ENCODE results near the gene ELAVL3.

DNA sequence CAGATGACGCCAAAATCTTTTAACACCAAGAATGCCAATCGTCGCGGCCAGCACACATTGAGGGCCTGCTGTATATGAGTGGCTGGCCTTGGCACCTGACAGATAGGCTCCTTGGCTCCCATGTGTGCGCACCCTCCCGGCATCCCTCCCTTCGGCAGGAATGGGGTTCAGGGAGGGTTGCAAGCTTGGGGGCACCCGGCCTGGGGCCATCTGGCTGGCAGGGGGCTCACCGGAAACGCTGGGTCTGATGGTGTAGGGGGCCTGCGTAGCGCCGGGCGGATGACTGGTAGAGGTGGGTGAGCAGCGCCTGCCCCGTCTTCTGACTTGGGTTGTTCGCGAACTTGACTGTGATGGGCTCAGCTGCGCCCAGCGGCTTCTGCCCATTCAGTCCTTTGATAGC is 23.0 kb downstream of the ELAVL3 start:
- no peak for TF ChIP-seq HDGF (IDR thresholded peaks at IDR 0.05; ENCODE audit: borderline replicate concordance)
- TF ChIP-seq LEF1 (IDR thresholded peaks at IDR 0.05; ENCODE audit: borderline replicate concordance), result no peak
- TF ChIP-seq ELF4 (IDR thresholded peaks at IDR 0.05), result no peak
- no peak for TF ChIP-seq SP1 (IDR thresholded peaks at IDR 0.05)
- TF ChIP-seq ZNF384 (IDR thresholded peaks at IDR 0.05), result no peak
- TF ChIP-seq CTBP1 (IDR thresholded peaks at IDR 0.05; ENCODE audit: borderline replicate concordance), result no peak
- no peak for TF ChIP-seq FOXA1 (IDR thresholded peaks at IDR 0.05)
- TF ChIP-seq TARDBP (IDR thresholded peaks at IDR 0.05), result no peak

All from HEK293T (cell line).